ENCODE results near the gene SLC2A9.

The SLC2A9 gene

GRCh38 chr4:9962611-9963314 lies 58.5 kb downstream of the SLC2A9 start:
- DNase-seq (ENCODE audit: low read depth in 2 of 2): no peak

DNA sequence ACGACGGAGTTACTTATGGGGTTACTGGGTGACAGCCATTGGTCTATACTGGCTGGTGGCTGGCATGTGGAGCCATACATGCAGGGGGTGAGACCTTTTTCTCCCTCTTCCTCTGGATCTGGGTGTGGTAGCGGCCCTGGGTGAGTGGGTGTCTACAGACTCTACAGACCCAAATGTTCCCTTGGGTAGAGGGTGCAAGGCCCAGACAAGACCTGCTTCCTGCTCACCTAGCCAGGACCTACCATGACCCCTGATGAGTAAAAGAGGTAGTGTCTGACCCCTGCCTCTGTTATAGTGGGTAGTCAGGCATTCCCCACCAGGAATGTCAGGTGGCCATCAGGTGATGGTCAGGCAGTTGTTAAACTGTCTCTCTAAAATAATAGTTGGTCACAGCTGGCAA lies 66.8 kb downstream of the SLC2A9 start:
- DNase-seq (ENCODE audit: low read depth in 2 of 2): no peak

DNA sequence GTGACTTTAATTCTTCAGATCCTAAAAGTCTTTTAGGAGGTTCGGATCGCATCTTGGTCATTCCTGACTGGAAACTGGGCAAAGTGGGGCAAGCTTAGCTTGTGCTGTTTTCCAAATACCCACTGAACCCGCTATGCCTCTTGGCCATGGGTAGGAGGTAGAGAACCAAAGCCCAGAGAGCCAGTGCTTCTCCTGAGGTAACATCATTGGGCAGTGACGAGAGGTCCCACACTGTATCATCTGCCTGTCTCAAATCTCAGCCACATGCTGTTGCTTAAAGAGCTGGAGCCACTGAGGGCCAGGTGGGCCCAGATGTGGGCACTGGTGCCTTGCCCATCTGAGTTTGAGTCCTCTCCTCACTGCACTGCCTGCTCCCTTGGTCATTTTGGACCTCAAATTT lies 68.2 kb downstream of the SLC2A9 start:
- no peak for DNase-seq (ENCODE audit: low read depth in 2 of 2)

GRCh38 chr4:9952415-9952950 lies 68.8 kb downstream of the SLC2A9 start:
- DNase-seq (ENCODE audit: low read depth in 2 of 2): no peak

- DNase-seq (ENCODE audit: low read depth in 2 of 2): no peak
Observed at GRCh38 chr4:9949573-9949972, 71.7 kb downstream of the SLC2A9 start.

GRCh38 chr4:9947168-9948062 lies 73.9 kb downstream of the SLC2A9 start:
- DNase-seq (ENCODE audit: low read depth in 2 of 2): no peak

DNA sequence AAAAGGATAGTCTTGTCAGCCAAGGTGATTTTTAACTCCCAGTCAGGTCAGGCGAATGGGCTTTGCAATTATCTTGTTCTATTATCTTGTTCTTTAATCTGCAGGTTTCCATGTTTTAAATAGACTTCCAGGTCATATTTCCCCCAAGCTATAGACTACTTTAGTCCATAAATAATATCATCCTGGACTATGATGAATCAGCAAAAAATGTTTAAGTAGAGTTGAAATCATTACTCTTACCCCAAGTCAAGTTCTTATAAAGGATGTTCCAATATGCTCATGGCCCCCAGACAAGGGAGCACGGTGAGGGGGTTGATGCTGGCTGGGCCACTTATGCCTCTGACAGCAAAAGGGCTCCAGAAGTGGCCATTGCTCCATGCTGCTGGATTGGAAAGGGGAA lies 75.1 kb downstream of the SLC2A9 start:
- DNase-seq (ENCODE audit: low read depth in 2 of 2): no peak

DNA sequence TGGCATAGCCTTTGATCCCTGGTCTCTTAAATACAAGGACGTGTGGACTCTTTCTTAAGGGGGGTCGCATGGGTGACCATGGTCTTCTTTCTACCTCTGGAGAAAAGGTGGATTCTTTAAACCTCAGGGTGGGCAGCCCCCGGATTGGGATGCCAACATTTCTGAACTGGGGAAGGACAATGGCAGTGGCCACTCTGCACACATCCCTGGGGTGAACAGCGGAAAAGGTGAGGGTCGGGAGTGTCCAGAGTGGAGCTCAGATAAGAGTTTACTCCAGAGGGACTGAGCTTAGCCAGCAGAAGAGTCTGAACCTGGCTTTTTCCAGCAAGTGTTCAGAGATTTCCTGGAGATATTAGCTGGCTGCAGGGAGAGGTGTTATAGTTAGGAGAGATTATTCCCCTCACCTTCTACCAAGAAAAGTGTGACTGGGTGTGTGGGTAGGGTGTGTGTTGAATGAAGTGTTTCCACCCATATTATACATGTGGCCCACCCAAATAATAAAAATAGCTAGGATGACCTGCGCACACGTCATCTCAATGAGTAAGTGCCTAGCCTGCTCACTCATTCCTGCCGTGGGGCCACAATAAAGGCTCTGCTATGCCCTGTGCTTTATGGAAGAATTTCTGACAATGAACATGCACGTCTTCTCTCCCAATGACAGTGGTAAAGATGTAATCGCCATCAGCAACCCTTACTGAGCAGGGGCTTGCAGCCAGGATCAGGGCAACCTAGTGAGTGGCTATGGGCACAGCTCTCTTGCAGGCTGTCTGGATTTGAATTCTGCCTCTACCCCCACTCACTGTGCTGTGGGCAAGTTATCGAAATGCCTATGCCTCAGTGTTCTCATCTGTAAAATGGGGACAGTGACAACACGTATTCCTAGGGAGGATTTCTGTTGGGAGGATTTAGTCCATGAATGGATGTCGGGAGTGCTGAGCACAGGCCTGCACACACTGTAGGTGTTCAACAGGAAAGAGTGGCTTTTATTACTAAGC lies 76.6 kb downstream of the SLC2A9 start:
- DNase-seq (ENCODE audit: low read depth in 2 of 2): no peak

- no peak for DNase-seq (ENCODE audit: low read depth in 2 of 2)
Observed at GRCh38 chr4:9943761-9944160, 77.5 kb downstream of the SLC2A9 start.

DNA sequence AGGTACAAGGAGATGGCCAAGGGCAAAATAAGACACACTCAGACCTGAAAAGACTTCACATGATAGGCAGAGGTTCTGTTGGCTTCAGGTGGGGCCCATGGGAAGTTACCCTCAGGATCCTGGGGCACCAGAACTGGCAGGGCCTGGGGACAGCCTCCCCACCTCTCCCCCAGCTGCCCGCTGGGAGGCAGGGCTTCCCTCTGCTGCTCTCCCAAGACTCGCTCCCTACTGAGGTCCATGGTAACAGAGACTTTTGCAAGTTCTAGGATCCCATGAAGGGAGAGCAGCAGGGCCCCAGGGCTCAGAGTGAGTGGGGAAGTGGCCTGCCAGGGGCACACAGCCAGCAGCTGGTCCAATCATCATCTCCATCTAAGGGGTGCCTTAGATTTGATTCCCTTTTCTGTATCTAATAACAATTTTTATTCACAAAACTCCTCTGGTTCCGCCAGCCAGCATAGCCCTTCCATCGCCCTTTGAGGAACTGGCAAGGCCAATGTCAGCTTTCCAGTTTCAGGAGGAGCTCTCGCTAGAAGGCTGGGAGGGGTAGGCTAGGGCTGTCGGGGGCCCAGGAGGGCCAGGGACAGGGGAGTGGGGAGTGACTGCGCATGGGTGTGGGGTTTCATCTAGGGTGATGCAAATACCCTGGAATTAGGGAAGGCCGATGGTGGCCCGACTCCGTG lies 78.2 kb downstream of the SLC2A9 start:
- DNase-seq (ENCODE audit: low read depth in 2 of 2): no peak

GRCh38 chr4:9942139-9942538 lies 79.2 kb downstream of the SLC2A9 start:
- no peak for DNase-seq (ENCODE audit: low read depth in 2 of 2)

GRCh38 chr4:9940041-9940440 lies 81.3 kb downstream of the SLC2A9 start:
- DNase-seq (ENCODE audit: low read depth in 2 of 2): no peak

DNA sequence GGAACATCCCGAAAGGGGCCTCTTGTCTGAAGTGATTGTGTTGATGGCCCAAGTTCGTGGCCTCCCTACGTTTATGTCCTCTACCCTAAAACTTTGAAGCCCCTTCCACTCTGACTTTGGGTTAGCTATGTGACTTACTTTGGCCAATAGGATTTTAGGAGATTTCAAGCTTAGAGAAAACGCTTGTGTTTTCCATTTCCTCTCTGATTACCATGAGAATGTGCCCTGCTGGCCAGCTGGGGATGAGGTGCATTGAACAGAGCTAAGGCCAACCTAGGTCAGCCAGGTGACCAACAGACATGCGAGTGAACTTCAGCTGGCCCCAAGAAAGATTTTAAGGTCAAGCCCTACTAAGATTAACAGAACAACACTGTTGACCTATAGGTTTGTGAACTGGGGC lies 82.4 kb downstream of the SLC2A9 start:
- no peak for DNase-seq (ENCODE audit: low read depth in 2 of 2)

GRCh38 chr4:9937078-9937477 lies 84.2 kb downstream of the SLC2A9 start:
- no peak for DNase-seq (ENCODE audit: low read depth in 2 of 2)

DNA sequence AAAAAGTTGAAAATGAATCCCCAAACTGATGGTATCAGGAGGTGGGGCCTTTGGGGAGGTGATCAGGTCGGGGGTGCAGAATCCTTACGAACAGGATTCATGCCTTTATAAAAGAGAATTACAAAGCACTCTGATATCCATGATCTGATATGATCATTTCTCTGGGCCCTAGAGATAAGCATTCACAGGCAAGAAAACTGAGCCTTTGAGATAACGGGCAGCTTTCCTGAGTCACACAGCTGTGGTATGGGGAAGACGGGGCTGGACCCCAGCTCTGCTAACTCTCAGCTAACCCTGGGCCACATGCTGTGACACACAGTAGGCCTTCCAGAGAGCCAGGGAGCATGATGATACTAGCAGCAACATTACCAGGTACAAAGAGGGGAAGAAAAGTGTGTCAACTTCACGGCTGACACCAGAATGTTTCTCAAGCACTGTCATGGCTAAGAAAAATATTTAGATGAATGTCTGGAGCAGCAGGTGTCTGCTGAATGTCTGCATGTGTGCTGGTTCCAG lies 85.1 kb downstream of the SLC2A9 start:
- no peak for DNase-seq (ENCODE audit: low read depth in 2 of 2)

GRCh38 chr4:9933956-9934355 lies 87.3 kb downstream of the SLC2A9 start:
- no peak for DNase-seq (ENCODE audit: low read depth in 2 of 2)

- no peak for DNase-seq (ENCODE audit: low read depth in 2 of 2)
Observed at GRCh38 chr4:9933184-9933583, 88.1 kb downstream of the SLC2A9 start.

DNA sequence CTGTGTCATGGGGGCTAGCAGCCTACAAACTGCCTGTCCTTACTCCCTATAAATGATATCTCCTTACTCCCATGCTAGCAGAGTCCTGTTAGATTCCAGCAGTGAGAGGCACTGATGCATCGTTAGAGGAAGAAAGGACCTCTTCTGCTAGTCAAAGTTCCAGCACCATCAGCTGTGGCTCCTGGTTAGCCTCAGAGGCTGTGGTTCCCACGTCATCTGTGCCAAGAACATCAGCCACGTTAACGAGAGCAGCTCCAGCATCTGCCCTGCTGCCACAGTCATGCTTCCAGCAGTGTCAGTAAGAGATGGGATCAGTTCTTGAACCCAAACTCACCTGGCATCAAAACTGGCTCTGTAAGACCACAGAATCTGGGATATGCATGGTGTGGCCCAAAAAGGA lies 88.5 kb downstream of the SLC2A9 start:
- DNase-seq (ENCODE audit: low read depth in 2 of 2): no peak

GRCh38 chr4:9931146-9931545 lies 90.2 kb downstream of the SLC2A9 start:
- DNase-seq (ENCODE audit: low read depth in 2 of 2): no peak

DNA sequence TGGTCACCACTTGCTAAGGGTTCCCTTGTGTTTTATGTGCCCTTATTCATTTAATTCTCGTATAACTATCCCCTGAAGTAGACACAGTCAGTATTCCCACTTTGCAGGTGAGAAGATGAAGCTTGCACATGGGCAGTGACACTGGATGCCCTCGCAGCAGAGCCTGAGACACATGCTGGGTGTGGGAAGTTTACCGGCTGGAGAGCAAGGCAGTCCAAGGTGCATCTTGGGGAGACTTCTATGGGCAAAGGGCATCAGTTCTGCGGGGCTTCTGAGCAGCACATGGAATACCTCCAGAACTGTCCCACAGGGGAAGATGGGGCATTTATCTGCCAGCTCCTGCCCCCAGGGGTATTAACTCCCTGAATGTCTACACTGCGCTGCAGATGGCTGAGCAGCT lies 92.2 kb downstream of the SLC2A9 start:
- no peak for DNase-seq (ENCODE audit: low read depth in 2 of 2)
